Muscle layer of colon (tissue), 2 donors: ENCODE results near the gene VWA1.
"Not testable (repeated sequence)": the region's sequence is repeated elsewhere in the genome, so short reads cannot be mapped to it uniquely, and the experiment has no call there.

Experiments used
- H3K27ac ChIP-seq: one replicate; pipeline ENCODE4 v1.7.0; 2013; ENCODE audit warnings: low read depth, mild to moderate bottlenecking, low read length, moderate library complexity
- H3K27me3 ChIP-seq, 2 donors: one replicate each; pipeline ENCODE4 v1.7.0; 2013; ENCODE audit warnings: low read length in 2 of 2, mild to moderate bottlenecking in 2 of 2; ENCODE audit not compliant: insufficient read depth in 2 of 2, control insufficient read depth in 1 of 2
- H3K36me3 ChIP-seq: one replicate; pipeline ENCODE4 v1.7.0; 2013; ENCODE audit warnings: mild to moderate bottlenecking, low read length; ENCODE audit not compliant: insufficient read depth
- H3K4me1 ChIP-seq: one replicate; pipeline ENCODE4 v1.7.0; 2013; ENCODE audit warnings: mild to moderate bottlenecking, low read length; ENCODE audit not compliant: insufficient read depth
- H3K4me3 ChIP-seq, 2 donors: one replicate each; pipeline ENCODE4 v1.7.0; 2013; ENCODE audit warnings: low read length in 2 of 2, low read depth in 1 of 2, mild to moderate bottlenecking in 1 of 2, moderate library complexity in 1 of 2
- H3K9ac ChIP-seq: one replicate; pipeline ENCODE4 v1.7.0; 2013; ENCODE audit warnings: low read length
- H3K9me3 ChIP-seq: one replicate; pipeline ENCODE4 v1.7.0; 2013; ENCODE audit warnings: mild to moderate bottlenecking, low read length
- donor health status: abdominal sarcoma.
- donor health status: Adenocarcinoma of cecum.

The VWA1 gene

DNA sequence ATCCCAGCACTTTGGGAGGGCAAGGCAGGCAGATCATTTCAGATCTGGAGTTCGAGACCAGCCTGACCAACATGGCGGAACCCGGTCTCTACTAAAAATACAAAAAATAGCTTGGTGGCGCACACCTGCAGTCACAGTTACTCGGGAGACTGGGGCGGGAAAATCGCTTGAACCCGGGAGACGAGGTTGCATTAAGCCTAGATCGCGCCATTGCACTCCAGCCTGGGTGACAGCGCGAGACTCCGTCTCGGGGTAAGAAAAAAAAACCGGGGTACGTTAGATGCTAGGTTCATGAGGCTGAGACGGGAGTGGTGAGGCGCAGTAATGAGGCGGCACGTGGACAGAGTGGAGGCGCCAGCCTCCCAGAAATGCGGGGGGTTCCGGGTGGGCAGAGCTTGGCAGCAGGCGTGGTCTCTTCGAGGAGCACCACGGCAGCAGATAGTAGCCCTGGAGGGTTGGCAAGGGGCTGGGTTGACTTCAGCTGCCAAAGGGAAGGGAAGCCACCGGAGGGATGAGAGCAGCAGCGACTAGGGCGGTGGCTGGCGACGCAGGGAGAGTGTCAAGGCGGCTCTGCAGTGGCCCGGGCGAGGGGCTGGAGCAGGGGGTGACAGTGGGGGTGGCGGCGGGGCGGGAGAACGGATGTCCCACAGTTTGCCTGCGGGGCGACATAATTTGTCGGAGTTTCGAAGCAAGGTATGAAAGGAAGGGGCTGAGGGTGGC lies 29.2 kb upstream of the VWA1 start:
- Histone ChIP-seq H3K36me3 (peaks cover 34% of the 10 kb centered on the region), H3K9ac (peak overlapping the region; percentile 65), H3K9me3 (no peaks in the 10 kb centered on the region), H3K4me1 (peaks cover 24% of the 10 kb centered on the region), H3K4me3 (peak overlapping the region; percentile 94 to 98), H3K27me3 (no peaks in the 10 kb centered on the region), H3K27ac (peak overlapping the region; percentile 95)

DNA sequence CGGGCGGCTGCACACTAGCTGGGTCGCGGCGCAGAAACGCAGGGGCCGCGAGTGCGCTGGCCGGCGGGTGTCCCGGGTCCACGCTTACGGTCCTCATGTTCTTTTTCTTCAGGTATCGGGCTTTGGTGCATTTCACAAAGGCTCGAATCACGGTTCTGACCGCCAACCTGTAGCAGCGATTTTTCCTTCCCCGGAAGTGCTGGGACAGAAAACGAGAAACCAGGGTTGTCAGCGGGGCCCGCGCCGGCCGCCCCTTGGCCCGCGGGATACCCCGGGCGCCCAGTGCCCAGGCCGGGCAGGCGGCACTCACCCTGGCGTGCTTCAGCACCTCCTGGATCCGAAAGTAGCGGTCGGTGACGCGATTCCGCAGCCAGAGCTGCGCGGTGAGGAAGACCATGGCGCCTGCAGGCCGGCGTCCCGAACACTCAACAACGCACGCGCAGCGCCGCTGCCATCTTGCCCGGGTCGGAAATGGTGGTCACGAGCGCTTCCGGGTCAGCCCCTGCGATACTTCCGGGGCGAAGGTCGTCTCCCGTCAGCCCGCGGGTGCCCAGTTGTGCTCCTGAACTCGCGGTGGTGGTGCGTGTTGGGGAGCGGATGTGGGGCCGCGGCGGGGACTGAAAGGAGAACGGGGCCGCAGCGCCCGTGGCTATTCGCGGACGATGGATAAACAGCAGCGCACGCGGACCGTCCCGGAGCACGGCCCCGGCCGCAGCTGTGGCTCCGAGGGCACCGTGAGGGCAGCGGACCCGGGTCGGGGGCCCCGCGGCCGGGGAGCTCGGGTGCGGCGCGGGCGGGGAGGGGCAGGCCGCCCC lies 28.5 kb upstream of the VWA1 start, which contains the start of gene MRPL20:
Gene MRPL20 (minus strand): TSS at position 473 of the 815 bp plus-strand sequence. CDS start 76 bp downstream, at position 397.
- Histone ChIP-seq H3K36me3 (peaks cover 26% of the 10 kb centered on the region), H3K9ac (peak within 1 kb of the TSS; percentile 65), H3K9me3 (no peaks in the 10 kb centered on the region), H3K27ac (peak within 1 kb of the TSS; percentile 95), H3K4me3 (peak within 1 kb of the TSS; percentile 94 to 98), H3K4me1 (peaks cover 24% of the 10 kb centered on the region), H3K27me3 (no peaks in the 10 kb centered on the region)

DNA sequence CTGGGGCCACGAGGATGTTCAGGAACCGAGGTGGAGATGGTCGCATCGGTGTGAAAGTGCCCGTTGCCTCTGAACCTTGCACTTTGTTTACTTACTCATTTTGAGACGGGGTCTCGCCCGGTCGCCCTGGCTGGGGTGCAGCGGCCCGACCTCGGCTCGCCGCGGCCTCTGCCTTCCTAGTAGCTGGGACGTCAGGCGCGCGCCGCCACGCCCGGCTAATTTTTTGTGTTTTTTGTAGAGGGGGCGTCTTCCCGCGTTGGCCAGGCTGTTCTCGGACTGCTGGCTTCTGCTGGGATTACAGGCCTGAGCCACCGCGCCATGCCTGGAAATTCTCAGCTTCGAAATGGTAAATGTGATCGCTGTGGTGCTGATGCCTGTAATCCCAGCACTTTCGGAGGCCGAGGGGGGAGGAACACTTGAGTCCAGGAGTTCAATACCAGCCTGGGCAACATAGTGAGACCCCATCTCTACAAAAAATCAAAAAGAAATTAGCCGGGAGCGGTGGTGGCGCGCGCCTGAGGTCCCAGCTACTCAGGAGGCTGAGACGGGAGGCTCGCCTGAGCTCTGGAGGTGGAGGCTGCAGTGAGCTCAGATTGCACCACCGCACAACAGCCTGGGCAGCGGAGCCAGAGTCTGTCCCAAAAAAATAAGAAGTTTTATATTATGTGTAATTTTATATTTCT lies 27.7 kb upstream of the VWA1 start:
- Histone ChIP-seq H3K27me3 (no peaks in the 10 kb centered on the region), H3K4me1 (peaks cover 24% of the 10 kb centered on the region), H3K27ac (peak overlapping the region; percentile 95), H3K4me3 (peak overlapping the region; percentile 94 to 98), H3K9ac (peak overlapping the region; percentile 53), H3K9me3 (no peaks in the 10 kb centered on the region), H3K36me3 (peaks cover 24% of the 10 kb centered on the region)

DNA sequence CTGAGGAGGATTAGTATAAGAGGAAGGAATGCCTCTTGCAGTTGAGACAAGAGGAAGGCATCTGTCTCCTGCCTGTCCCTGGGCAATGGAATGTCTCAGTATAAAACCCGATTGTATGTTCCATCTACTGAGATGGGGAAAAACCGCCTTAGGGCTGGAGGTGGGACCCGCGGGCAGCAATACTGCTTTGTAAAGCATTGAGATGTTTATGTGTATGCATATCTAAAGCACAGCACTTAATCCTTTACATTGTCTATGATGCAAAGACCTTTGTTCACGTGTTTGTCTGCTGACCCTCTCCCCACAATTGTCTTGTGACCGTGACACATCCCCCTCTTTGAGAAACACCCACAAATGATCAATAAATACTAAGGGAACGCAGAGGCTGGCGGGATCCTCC lies 25.3 kb upstream of the VWA1 start:
- not testable (repeated sequence) for H3K36me3 ChIP-seq, H3K9ac ChIP-seq, H3K4me3 ChIP-seq, H3K27me3 ChIP-seq, H3K27ac ChIP-seq, H3K9me3 ChIP-seq
- H3K4me1 ChIP-seq: peaks cover 21% of the 10 kb centered on the region

DNA sequence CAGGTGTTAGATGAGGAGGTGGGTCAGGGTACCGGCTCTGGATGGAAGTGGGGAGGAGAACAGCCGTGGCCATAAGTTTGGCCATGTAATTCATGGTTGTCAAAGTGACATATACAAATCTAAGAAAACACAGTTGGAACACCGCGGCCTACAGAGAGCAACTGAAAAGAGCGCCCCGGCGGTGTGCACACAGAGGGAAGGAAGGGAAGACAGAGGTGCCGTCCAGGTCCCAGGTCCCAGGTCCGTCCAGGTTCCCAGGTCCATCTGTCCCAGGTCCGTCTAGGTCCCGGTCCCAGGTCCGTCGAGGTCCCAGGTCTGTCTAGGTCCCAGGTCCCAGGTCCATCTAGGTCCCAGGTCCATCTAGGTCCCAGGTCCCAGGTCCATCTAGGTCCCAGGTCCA lies 23.9 kb upstream of the VWA1 start:
- peaks cover 9% of the 10 kb centered on the region for H3K4me1 ChIP-seq
- H3K9me3 ChIP-seq: no peaks in the 10 kb centered on the region
- H3K4me3 ChIP-seq: no peak overlapping the region
- no peak overlapping the region for H3K9ac ChIP-seq
- no peaks in the 10 kb centered on the region for H3K27me3 ChIP-seq
- no peaks in the 10 kb centered on the region for H3K36me3 ChIP-seq
- H3K27ac ChIP-seq: no peak overlapping the region

DNA sequence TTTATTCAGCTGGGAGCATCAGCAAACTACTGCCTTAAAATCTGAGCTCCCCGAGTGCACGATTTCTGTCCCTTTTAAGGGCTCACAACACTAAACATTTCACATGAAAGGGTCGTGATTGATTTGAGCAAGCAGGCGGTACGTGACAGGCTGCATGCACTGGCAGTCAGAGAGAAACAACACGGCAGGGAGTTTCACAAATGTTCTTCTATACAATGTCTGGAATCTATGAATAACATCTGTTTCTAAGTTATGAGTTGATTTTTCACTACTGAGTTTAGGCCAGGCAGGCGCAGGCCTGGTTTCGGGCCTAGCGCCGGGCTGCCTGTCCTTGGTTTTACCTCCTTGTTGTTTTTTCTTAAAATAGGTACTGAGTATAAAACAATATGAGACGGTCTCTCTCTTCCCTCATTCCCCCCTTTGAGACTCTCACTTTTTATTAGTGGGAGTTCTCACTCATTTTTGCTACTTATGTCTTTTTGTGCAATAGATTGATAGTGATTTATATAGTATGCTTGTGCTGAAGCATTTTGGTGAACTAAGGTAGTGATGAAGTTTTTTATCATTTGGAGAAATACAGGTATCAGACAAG lies 23.1 kb upstream of the VWA1 start:
- H3K9ac ChIP-seq, H3K9me3 ChIP-seq, H3K36me3 ChIP-seq, H3K27ac ChIP-seq, H3K27me3 ChIP-seq, H3K4me3 ChIP-seq, H3K4me1 ChIP-seq: not testable (repeated sequence)

DNA sequence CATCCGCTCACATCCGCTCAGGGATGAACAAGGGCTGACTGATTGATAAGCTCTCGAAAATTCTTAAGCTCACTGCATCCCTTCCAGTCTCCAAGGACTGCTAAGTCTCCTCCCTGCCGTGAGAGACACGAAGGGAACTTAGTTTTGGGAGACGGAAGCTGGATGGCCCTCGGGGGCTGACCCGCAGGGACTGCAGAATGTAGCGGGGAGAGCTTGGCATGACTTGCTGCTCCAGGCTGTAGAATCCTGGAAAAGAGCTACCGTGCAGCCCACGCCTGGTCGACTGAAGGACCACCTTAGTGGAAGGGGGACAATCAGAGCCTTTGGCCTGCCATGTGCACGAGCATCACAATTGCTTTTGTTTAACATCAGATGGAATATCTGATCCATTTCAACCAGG lies 19.7 kb upstream of the VWA1 start:
- Histone ChIP-seq H3K27ac (no peak overlapping the region), H3K9ac (no peak overlapping the region), H3K4me3 (no peak overlapping the region), H3K9me3 (no peaks in the 10 kb centered on the region), H3K4me1 (peaks cover 2% of the 10 kb centered on the region), H3K27me3 (peaks cover 0 to 2% of the 10 kb centered on the region in 2 donors), H3K36me3 (no peaks in the 10 kb centered on the region)

DNA sequence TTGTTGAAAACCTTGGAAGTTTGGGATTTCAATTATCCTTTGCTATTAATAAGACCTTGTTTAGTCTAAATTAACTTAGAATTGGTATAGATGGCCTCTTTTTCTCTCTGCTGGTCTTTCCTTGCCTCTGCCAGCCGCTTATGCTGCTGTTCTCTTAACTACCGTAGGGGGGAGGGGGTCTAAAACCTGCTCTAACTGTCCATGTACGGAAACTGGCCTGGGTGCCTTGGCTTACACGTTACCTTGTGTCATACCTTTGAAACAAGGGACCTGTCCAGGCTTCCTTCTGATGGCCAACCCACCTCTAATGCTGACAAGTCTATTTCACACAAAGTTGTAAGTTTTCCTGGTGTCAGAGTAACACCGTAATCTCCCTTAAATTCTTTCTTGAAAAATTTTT lies 18.1 kb upstream of the VWA1 start:
- not testable (repeated sequence) for H3K36me3 ChIP-seq, H3K9ac ChIP-seq, H3K4me1 ChIP-seq, H3K4me3 ChIP-seq, H3K27me3 ChIP-seq, H3K9me3 ChIP-seq, H3K27ac ChIP-seq

DNA sequence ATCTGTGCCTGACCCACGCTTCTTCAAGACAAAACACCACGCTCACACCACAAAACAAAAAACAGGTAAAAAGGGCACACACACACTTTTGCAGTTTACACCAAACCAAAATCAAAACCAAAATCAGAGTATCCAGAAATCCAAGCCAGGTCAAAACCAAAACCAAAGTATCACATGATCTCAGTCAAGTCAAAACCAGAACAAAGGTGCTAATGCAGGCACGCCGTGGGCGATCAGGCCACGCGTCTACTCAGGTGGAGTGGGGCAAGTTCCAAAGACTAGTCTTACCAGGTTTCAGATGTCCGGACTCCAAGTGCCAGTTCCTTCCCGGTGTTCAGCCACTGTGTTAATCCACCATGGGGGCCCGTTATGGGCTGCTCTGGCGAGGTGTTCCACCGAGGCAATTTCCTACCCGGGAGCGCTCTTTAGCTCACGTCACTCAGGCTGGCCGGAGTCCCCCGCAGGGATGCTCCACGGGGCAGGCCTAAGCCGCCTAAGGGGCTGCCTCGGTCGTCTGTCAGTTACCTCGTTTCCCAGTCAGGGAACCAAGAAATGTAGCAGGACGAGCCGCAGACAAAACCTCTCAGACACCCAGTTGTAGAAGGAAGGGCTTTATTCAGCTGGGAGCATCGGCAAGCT lies 17.5 kb upstream of the VWA1 start:
- H3K9me3 ChIP-seq, H3K4me3 ChIP-seq, H3K36me3 ChIP-seq, H3K9ac ChIP-seq, H3K27ac ChIP-seq, H3K4me1 ChIP-seq, H3K27me3 ChIP-seq: not testable (repeated sequence)

DNA sequence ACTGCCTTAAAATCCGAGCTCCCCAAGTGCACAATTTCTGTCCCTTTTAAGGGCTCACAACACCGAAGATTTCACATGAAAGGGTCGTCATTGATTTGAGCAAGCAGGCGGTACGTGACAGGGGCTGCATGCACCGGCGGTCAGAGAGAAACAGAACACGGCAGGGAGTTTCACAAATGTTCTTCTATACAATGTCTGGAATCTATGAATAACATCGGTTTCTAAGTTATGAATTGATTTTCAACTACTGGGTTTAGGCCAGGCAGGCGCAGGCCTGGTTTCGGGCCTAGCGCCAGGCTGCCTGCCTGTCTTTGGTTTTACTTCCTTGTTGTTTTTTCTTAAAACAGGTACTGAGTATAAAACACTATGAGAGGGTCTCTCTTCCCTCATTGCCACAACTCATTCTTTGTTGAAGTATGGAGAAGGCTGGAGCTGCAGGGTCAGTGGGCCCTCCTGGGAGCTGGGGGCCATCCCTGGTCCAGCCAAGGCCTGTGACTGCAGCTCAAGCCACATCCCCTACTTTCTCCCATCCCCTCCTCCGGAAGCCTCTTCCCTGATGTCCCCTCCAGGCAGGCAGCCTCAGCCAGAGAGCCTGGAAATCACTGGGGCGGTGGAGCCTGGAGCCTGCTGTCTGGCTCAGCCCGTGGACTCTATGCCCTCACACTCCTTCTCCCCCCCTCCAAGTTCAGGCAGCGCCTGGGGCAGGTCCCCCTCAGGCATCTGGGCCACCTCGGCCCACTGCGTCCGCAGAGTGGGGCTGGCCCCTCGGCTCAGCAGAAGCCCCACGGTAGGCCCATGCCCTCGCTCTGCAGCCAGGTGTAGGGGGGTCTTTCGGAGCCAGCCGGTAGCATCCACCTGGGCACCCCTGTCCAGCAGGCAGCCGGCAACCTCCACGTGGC lies 16.8 kb upstream of the VWA1 start:
- no peak overlapping the region for H3K4me3 ChIP-seq
- H3K9ac ChIP-seq: no peak overlapping the region
- no peaks in the 10 kb centered on the region for H3K36me3 ChIP-seq
- H3K9me3 ChIP-seq: no peaks in the 10 kb centered on the region
- peaks cover 0 to 4% of the 10 kb centered on the region in 2 donors for H3K27me3 ChIP-seq
- peak overlapping the region; percentile 56 for H3K27ac ChIP-seq
- H3K4me1 ChIP-seq: peaks cover 8% of the 10 kb centered on the region
